ENCODE results near the gene CD48.
"Not testable (repeated sequence)": the region's sequence is repeated elsewhere in the genome, so short reads cannot be mapped to it uniquely, and the experiment has no call there.

CD48 gene

DNA sequence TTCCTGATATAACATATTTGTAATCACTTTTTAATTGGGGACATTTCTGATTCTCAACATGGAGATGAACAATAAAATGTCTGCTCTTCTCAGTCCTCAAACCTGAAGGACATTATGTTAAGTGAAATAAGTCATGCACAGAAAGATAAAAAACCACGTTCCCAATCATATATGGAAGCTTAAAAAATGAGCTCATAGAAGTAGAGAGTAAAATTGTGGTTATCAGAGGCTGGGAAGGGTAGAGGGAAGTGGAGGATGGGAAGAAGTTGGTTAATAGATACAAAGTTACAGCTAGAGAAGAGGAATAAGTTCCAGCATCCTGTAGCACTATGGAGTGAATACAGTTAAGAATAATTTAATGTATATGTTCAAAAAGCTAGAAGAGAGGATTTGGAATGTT is 1.5 kb upstream of the CD48 start:
- DNase-seq (ENCODE audit: low read depth in 2 of 2): no peak

DNA sequence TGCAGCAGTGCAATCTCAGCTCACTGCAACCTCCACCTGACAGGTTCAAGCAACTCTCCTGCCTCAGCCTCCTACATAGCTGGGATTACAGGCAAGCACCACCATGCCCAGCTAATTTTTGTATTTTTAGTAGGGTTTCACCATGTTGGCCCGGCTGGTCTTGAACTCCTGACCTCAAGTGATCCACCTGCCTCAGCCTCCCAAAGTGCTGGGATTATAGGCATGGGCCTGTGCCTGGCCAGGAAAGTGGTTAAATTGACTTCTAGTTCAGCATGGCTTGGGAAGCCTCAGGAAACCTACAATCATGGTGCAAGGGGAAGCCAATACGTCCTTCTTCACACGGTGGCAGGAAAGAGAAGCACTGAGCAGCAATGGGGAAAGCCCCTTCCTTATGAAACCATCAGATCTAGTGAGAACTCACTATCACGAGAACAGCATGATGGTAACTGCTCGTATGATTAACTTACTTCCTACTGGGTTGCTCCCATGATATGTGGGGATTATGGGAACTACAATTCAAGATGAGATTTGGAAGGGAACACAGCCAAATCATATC is 981 bp upstream of the CD48 start:
- DNase-seq (ENCODE audit: low read depth in 2 of 2): not testable (repeated sequence)

DNA sequence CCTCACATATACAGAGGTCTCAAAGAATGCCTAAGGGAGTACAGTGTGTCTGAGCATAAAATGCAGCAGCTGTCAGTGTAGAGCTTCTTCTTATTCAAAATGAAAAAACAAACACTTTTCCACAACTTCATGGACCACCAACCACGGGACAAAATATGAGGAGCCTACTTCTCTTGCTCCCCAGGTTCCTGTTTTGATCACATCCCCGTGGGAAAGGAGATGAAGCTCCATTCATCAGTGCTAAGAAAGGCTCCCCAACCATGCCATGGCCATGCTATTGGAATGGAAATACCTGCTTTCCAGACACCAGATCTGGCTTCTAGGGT is 383 bp downstream of the CD48 start:
- DNase-seq (ENCODE audit: low read depth in 2 of 2): no peak

- DNase-seq (ENCODE audit: low read depth in 2 of 2): no peak
Measured at GRCh38 chr1:160710517-160711252, 937 bp downstream of the CD48 start.

DNA sequence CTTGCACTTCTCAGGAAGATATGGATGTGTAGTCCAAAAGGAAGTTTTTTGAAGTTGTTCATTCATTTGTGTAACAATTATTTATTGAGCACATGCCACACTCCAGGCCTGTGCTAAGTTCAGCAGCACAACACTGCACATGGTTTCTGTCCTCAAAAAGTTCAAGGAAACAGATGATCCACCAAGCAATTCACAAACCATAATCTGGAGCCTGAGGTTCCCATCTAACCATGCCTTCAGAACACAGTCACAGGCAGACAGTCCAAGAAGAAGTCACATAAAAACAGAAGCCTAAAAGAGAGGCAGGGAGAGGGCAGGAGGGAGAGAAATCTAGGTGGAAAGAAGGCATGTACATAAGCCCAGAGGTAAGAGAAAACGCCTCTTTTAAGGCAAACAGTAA is 1.9 kb downstream of the CD48 start:
- DNase-seq (ENCODE audit: low read depth in 2 of 2): no peak

- no peak for DNase-seq (ENCODE audit: low read depth in 2 of 2)
Measured at GRCh38 chr1:160708801-160709200, 2.8 kb downstream of the CD48 start.

- DNase-seq (ENCODE audit: low read depth in 2 of 2): no peak
Measured at GRCh38 chr1:160708118-160708517, 3.5 kb downstream of the CD48 start.

DNA sequence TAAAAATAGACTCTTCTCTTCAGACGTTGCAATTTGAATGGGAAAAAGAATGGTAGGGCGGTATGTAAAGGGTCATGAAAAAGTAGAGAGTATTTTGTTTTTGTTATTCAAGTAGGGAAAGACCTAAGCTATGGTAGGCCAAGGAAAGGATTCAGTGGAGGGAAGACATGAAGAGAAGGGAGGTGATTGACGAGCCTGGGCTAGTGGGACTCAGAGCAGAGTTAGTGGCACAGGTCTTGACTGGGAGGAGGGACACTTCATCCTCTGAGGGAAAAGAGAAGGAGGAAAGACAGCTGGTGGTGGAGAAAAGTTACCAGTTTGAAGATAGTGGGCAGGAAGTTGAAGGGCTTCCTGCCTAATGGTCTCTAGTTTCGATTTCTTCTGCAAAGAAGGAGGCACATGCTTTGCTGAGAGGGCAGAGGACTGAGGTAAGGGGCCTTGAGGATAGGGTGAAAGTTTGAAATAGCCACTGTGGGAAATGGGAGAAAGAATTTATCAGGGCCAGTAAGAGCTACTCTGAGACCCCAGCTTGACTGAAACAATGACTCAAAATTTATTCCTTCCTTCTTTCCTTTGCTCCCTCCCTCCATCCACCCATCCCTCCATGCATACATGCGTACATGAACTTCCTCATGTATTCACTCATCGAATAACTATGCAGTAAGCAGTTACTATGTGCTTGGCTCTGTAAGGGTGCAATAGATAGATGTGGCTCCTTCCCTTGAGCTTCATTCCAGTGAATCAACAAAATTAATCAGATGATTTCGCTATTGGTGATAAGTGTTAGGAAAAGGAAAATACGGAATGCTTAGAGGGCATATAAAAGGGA is 4.2 kb downstream of the CD48 start:
- DNase-seq (ENCODE audit: low read depth in 2 of 2): no peak

- DNase-seq (ENCODE audit: low read depth in 2 of 2): no peak
Measured at GRCh38 chr1:160706526-160707235, 4.9 kb downstream of the CD48 start.

DNA sequence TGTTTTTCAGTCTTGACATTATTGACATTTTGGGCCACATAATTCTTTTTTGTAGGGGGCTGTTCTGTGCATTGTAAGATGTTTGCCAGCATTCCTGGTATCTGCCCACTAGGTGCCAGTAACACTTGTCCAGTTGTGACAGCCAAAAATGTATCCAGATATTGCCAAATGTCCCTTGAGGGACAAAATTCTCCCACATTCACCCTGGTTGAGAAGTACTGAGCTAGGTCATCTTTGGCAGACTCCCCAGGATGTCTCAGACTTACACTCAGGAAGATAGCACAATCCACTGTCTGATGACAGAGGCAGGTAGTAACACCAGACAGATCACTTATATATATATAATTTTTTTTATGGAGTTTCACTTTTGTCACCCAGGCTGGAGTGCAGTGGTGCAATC is 5.9 kb downstream of the CD48 start:
- no peak for DNase-seq (ENCODE audit: low read depth in 2 of 2)

DNA sequence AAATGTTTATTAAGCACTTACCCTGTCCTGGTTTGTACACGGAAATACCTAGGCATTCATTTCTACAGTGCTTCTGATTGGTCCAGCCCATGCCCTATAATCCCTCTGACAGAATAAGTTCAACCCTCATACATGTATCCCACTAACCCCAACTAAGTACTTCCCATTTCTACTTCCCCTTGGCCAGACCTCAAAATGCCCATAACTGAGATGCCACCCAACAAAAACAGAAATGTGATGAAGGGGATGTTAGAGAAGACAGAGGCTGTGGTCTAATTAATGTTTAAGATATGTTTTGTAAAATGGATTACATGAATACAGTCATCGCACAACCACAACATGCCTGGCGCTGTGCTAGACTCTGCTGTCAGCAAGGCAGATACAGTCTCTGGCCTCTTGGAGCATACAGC is 6.4 kb downstream of the CD48 start:
- not testable (repeated sequence) for DNase-seq (ENCODE audit: low read depth in 2 of 2)

DNA sequence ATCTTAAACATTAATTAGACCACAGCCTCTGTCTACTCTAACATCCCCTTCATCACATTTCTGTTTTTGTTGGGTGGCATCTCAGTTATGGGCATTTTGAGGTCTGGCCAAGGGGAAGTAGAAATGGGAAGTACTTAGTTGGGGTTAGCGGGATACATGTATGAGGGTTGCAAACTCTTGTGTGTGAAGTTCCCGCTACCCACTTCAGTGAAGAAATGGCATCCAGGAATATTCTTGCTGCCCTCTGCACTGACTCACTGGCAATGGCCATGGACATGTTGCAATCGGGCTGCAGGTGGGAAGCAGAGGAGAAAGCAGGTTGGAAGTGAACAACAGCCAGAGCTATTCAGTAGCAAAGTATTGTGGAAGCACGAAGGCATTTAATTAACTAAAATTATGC is 7.4 kb downstream of the CD48 start:
- no peak for DNase-seq (ENCODE audit: low read depth in 2 of 2)

DNA sequence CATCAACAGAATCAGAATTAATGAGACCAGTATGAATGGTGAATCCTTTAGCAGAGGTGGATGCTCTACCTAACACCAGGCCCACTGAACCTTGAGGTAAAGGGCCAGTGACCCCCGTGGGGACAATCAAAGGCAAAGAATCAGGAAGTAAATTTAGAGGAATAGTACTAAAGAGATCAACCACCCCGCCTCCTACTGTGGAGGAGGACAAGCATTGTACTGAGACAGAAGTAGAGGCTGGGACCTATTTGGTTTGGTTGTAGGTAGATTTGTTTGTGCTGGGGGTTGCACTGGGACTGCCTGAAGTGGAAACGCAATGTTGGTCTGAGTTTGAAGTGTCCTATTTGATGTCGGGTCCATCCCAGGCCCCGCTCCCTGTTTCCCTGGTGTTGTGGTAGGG is 9.5 kb downstream of the CD48 start:
- DNase-seq (ENCODE audit: low read depth in 2 of 2): no peak

GRCh38 chr1:160692390-160692789 is 19.2 kb downstream of the CD48 start:
- DNase-seq (ENCODE audit: low read depth in 2 of 2): not testable (repeated sequence)

DNA sequence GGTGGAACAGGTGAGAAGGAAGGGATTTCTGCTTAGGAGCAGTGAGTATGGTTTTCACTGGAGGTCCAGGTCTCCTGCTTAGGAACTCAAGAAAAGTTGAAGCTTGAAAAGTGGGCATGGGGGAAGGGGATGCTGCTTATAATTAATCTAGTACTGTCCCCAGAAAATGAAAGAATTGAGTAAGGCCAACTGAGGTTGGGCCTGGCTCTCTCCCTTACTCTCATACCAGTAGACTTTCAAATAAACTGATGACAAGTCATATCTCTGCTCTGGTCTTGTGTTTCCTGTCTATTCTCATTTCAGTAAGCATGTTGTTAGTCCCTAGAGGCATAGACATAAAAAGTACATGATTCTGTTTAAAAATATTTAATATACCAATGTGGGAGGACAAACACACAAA is 26.4 kb downstream of the CD48 start:
- no peak for DNase-seq (ENCODE audit: low read depth in 2 of 2)

- DNase-seq (ENCODE audit: low read depth in 2 of 2): no peak
Measured at GRCh38 chr1:160682983-160683865, 28.4 kb downstream of the CD48 start.

DNA sequence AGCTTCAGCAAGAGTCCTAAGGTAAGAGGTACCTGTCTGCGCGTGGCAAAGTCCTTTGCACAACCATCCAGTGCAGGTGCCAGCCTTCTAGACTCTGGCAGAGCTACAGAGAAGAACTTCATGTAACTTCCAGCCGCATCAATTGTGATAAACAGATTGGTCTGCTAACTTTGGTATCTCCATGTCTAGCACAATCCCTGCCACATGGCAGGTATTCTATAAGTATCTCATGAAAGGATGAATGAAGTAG is 29.8 kb downstream of the CD48 start:
- no peak for DNase-seq (ENCODE audit: low read depth in 2 of 2)

DNA sequence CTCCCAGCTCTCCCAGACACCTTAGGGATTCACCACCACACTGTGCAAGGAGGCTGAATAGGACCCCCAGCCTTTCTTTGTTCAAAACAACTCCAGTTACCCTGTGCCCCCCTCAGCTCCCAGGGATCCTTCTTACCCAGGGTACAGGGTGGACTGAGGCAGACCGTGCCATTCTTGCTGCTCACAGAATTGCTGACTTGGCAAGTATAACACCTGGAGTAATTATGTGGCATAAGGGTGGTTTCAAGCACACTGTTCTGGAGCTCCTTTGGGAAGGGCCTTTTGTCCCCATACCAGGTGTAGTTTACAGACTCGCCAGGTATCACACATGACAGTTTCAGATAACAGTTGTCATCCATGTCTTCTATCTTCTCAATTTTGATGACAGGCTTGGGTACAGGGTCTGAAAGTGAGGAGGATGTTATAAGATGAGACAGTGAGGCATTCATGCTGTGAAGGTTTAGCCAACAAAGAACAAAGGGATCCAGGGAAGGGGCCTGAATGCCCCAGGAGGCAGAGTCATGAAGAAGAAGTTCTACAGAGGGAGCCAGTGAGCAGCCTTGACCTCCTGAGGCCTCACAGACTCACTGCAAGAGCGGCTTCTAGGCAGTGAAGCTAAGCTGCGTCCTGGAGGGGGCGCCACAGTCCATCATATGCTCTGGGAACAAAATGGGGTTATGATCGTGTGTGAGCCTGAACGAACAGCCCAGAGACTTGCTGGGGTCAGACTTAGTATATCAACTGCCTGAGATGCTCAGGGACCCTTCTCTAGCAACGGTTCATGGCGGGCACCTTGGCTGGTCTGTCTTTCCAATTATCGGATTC is 30.3 kb downstream of the CD48 start:
- peak; percentile 67 to 72 for DNase-seq (ENCODE audit: low read depth in 2 of 2)

- DNase-seq (ENCODE audit: low read depth in 2 of 2): no peak
Measured at GRCh38 chr1:160680399-160680798, 31.2 kb downstream of the CD48 start.

- DNase-seq (ENCODE audit: low read depth in 2 of 2): no peak
Measured at GRCh38 chr1:160679893-160680292, 31.7 kb downstream of the CD48 start.

Measured in activated CD8-positive, alpha-beta memory T cell treated with anti-CD3 and anti-CD28 coated beads for 4 hours (primary cell).